ENCODE data around the gene GLRX5. TPM values are rescaled to one million over a fixed set of nuclear protein-coding genes. Genes with fewer than 3 reads are reported as not detected.

GLRX5 gene
- total and polyA plus RNA-seq, 8 donors = 8.8 to 22.9 (median 14.6) TPM

- no peak for FAIRE-seq
- H3K27me3 ChIP-seq = no peaks in the 10 kb centered on the region
- ATAC-seq = no peak
- H3K9me3 ChIP-seq = no peaks in the 10 kb centered on the region
- TF ChIP-seq CTCF (IDR thresholded peaks at IDR 0.05) = no peak
- WGBS, 2 donors = 93% methylated on average over 6 of the region's 6 CpGs
- no peak overlapping the region for H3K4me3 ChIP-seq
- no peak for DNase-seq
- intact Hi-C loops (cut with DNase I) = no loop called here
- H3K36me3 ChIP-seq = no peaks in the 10 kb centered on the region
- H3K4me1 ChIP-seq = peaks cover 21 to 36% (median 32%) of the 10 kb centered on the region in 3 donors
- H3K27ac ChIP-seq = no peak overlapping the region
Measured at GRCh38 chr14:95540236-95540855, 5.5 kb downstream of the GLRX5 start.

DNA sequence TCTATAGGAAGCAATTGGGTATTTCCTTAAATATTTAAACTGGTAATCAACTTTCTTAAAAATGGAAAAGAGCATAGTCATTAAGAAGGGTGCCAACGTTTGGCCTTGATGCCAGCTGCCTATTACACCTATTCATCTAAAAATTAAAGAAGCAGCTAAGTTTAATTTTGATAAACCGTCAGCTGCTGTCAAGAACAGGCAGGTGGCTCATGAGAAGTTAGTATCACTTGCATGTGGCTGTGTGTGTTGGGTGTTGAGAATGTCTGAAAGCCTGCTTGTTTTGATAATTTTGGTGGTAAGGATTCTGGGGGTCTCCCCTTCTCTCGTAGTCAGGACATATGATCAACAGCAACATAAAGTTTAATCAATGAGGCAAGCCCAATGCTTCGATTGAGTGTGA is 6.5 kb downstream of the GLRX5 start:
- DNase-seq (no peak), FAIRE-seq (no peak), ATAC-seq (no peak)
- no peak overlapping the region for H3K4me3 ChIP-seq
- TF ChIP-seq CTCF (IDR thresholded peaks at IDR 0.05) = no peak
- H3K9me3 ChIP-seq = no peaks in the 10 kb centered on the region
- WGBS, 2 donors = 51 to 56% methylated on average over 4 of the region's 4 CpGs
- intact Hi-C loops (cut with DNase I) = no loop called here
- no peaks in the 10 kb centered on the region for H3K36me3 ChIP-seq
- H3K27me3 ChIP-seq = no peaks in the 10 kb centered on the region
- peaks cover 16 to 36% (median 25%) of the 10 kb centered on the region in 3 donors for H3K4me1 ChIP-seq
- no peak overlapping the region for H3K27ac ChIP-seq

DNA sequence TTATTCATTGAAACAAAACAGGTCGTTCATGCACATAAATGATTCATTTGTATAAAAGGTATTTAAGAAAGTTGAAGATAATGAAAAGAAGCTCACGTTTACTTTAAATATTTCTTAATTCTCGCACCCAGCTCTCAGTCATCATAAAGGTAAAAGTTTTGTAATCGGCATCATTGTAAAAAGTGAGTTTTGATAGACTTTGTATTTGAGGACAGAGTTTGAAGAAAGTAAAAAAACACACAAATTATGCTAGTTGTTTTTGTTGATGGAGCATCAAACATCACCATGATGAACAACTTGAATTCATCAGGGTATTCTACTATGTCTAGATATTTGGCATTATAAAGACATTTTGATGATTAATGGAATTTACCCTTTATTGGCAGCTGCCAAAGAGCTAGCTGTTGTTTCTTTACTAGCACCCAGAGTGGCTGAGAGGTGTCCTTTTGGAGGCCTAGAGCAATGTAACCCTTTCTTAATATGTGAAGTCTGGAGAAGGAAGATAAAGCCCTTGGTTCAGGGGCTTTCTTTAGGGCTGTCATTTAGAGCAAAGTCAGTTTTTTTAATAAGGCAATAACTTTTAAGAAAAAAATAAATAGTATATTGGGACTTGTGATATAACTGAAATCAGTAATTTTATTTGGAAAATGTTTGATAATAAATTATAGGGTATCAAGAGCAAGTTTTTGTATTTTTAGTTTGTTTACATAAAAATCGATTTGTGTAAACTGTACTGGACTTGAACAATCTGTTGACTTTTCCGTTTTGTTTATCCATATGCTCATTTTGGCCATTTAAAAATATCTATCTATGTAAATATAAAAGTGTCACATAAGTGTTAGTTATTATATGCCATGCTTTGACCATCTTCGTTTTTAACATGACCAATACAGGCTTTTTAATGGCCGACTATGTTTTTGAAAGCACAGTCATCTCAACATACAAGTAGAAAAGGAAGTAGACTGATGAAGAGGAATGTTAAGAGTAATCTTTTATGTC is 7.4 kb downstream of the GLRX5 start:
- no peak for ATAC-seq
- H3K36me3 ChIP-seq = no peaks in the 10 kb centered on the region
- WGBS, 2 donors = 55 to 65% methylated on average over 8 of the region's 8 CpGs
- H3K9me3 ChIP-seq = no peaks in the 10 kb centered on the region
- no peak for TF ChIP-seq CTCF (IDR thresholded peaks at IDR 0.05)
- H3K27ac ChIP-seq = no peak overlapping the region
- H3K4me1 ChIP-seq = peaks cover 8 to 33% (median 16%) of the 10 kb centered on the region in 3 donors
- no peak for FAIRE-seq
- no peak overlapping the region for H3K4me3 ChIP-seq
- DNase-seq = no peak
- intact Hi-C loops (cut with DNase I) = no loop called here
- no peaks in the 10 kb centered on the region for H3K27me3 ChIP-seq

- Histone ChIP-seq H3K9me3 (no peaks in the 10 kb centered on the region), H3K36me3 (no peaks in the 10 kb centered on the region), H3K4me3 (no peak overlapping the region), H3K27me3 (no peaks in the 10 kb centered on the region), H3K4me1 (peaks cover 2 to 25% (median 9%) of the 10 kb centered on the region in 3 donors), H3K27ac (no peak overlapping the region)
- no peak for TF ChIP-seq CTCF (IDR thresholded peaks at IDR 0.05)
- ATAC-seq (peak in 1 of 4 donors; percentile 15), FAIRE-seq (no peak), DNase-seq (no peak)
- WGBS, 2 donors = 94 to 95% methylated on average over 5 of the region's 5 CpGs
- intact Hi-C loops (cut with DNase I) = no loop called here
Measured at GRCh38 chr14:95543021-95543420, 8.2 kb downstream of the GLRX5 start.
